ENCODE results near the gene BMS1. TPM values are rescaled to one million over a fixed set of nuclear protein-coding genes. Genes with fewer than 3 reads are reported as not detected.
A peak's percentile ranks its signal among the peaks of the same experiment; 100 is the strongest.

BMS1 gene
- total RNA-seq, 3 donors from 2014 or later (not counting 1 experiment from before 2014, with no cell fraction given), result 10.4 to 12.1 (median 11.9) TPM

DNA sequence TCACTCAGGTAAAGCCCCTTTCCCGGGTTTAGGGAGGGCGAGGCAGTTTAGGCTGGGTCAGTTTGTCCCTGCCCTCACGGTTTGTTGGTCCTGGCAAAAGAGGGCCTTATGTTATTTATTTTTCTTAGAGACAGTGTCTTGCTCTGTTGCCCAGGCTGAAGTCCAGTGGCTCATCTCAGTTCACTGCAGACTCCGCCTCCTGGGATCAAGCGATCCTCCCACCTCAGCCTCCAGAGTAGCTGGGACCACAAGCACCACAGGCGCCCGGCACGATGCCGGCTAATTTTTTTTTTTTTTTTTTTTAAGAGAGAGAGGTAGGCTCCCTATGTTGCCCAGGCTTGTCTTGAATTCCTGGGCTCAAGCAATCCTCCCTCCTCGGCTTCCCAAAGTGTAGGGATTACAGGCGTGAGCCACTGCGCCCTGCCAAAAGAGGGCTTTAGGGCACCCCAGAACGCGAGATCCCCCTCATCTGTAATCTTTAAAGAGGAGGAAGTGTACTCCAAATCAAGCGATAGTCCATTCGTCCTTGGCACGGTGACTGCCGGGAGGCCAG, 626 bp upstream of the BMS1 start:
- ATAC-seq, result no peak
- DNase-seq, result no peak
- H3K4me3 ChIP-seq (ENCODE audit: low read length), result peak overlapping the region; percentile 85
- H3K4me1 ChIP-seq (ENCODE audit: control insufficient read depth, insufficient read depth, low read length), result peaks cover 13% of the 10 kb centered on the region
- Mint-ChIP-seq H3K27me3 (ENCODE audit: low read depth in 2 of 2) (peaks cover 10 to 16% of the 10 kb centered on the region in 2 donors), H3K36me3 (peaks cover 12% of the 10 kb centered on the region), H3K9me3 (no peaks in the 10 kb centered on the region), H3K4me3 (peak overlapping the region; percentile 97), H3K4me1 (peaks cover 12 to 30% of the 10 kb centered on the region in 2 donors), H3K27ac (peak overlapping the region; percentile 93 to 96)
- no peak for TF ChIP-seq CTCF (IDR thresholded peaks at IDR 0.05)
- H3K36me3 ChIP-seq (ENCODE audit: control insufficient read depth, insufficient read depth, low read length), result peaks cover 24% of the 10 kb centered on the region
- H3K27ac ChIP-seq (ENCODE audit: low read length), result peak overlapping the region; percentile 87
- H3K9me3 ChIP-seq (ENCODE audit: control insufficient read depth, insufficient read depth, low read length), result no peaks in the 10 kb centered on the region
- no peaks in the 10 kb centered on the region for H3K27me3 ChIP-seq (ENCODE audit: control insufficient read depth, insufficient read depth, low read length)
- WGBS (ENCODE audit: insufficient coverage), result 42% methylated on average over 14 of the region's 18 CpGs
- intact Hi-C loops (cut with micrococcal nuclease), result loop anchor here (2.0 kb wide), 1 partner anchor 229 kb away; no protein-coding TSS in a partner anchor

DNA sequence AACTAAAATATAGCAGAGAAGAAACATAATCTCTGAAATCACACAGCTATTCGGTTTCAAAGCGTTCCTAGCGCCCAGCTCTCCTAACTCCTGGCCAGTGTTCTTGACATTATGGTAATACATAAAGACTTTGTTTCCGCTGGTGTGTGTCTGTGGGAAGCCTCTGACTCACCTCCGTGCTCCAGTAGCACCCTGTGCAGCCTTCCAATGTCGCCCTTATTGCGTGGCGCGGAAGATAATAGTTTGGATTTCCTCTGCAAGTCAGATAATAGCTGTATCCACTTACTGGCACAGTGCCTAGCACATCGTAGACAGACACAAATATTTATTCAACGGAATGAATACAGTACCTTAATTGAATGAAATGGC, 570 bp downstream of the BMS1 start:
- peaks cover 14% of the 10 kb centered on the region for H3K36me3 Mint-ChIP-seq
- no peaks in the 10 kb centered on the region for H3K9me3 Mint-ChIP-seq
- WGBS (ENCODE audit: insufficient coverage), result 8% methylated on average over 11 of the region's 11 CpGs
- intact Hi-C loops (cut with micrococcal nuclease), result loop anchor here (2.0 kb wide), 1 partner anchor 230 kb away; no protein-coding TSS in a partner anchor
- Histone ChIP-seq H3K4me1 (ENCODE audit: control insufficient read depth, insufficient read depth, low read length) (peaks cover 13% of the 10 kb centered on the region), H3K27ac (ENCODE audit: low read length) (peak overlapping the region; percentile 87), H3K4me3 (ENCODE audit: low read length) (peak overlapping the region; percentile 85), H3K27me3 (ENCODE audit: control insufficient read depth, insufficient read depth, low read length) (no peaks in the 10 kb centered on the region), H3K9me3 (ENCODE audit: control insufficient read depth, insufficient read depth, low read length) (no peaks in the 10 kb centered on the region), H3K36me3 (ENCODE audit: control insufficient read depth, insufficient read depth, low read length) (peaks cover 27% of the 10 kb centered on the region)
- peak overlapping the region; percentile 97 for H3K4me3 Mint-ChIP-seq
- ATAC-seq, result no peak
- H3K27ac Mint-ChIP-seq, result peak overlapping the region; percentile 93 to 96
- DNase-seq, result peak in 1 of 2 donors; percentile 37
- peaks cover 12 to 30% of the 10 kb centered on the region in 2 donors for H3K4me1 Mint-ChIP-seq
- H3K27me3 Mint-ChIP-seq (ENCODE audit: low read depth in 2 of 2), result peaks cover 0 to 10% of the 10 kb centered on the region in 2 donors
- no peak for TF ChIP-seq CTCF (IDR thresholded peaks at IDR 0.05)

- DNase-seq (no peak), ATAC-seq (no peak)
- peaks cover 25% of the 10 kb centered on the region for H3K36me3 Mint-ChIP-seq
- H3K27ac ChIP-seq (ENCODE audit: low read length), result no peak overlapping the region
- no peaks in the 10 kb centered on the region for H3K27me3 ChIP-seq (ENCODE audit: control insufficient read depth, insufficient read depth, low read length)
- no peak for TF ChIP-seq CTCF (IDR thresholded peaks at IDR 0.05)
- peaks cover 13% of the 10 kb centered on the region for H3K4me1 ChIP-seq (ENCODE audit: control insufficient read depth, insufficient read depth, low read length)
- H3K27ac Mint-ChIP-seq, result no peak overlapping the region
- no peaks in the 10 kb centered on the region for H3K9me3 Mint-ChIP-seq
- intact Hi-C loops (cut with micrococcal nuclease), result no loop called here
- peaks cover 39% of the 10 kb centered on the region for H3K36me3 ChIP-seq (ENCODE audit: control insufficient read depth, insufficient read depth, low read length)
- peaks cover 12 to 27% of the 10 kb centered on the region in 2 donors for H3K4me1 Mint-ChIP-seq
- no peak overlapping the region for H3K4me3 ChIP-seq (ENCODE audit: low read length)
- no peaks in the 10 kb centered on the region for H3K27me3 Mint-ChIP-seq (ENCODE audit: low read depth in 2 of 2)
- H3K4me3 Mint-ChIP-seq, result no peak overlapping the region
- 89% methylated on average over 6 of the region's 6 CpGs for WGBS (ENCODE audit: insufficient coverage)
- H3K9me3 ChIP-seq (ENCODE audit: control insufficient read depth, insufficient read depth, low read length), result no peaks in the 10 kb centered on the region
Observed at GRCh38 chr10:42785759-42786158, 3.2 kb downstream of the BMS1 start.

GRCh38 chr10:42790835-42791234, 8.2 kb downstream of the BMS1 start:
- Mint-ChIP-seq H3K27me3 (ENCODE audit: low read depth in 2 of 2) (no peaks in the 10 kb centered on the region), H3K27ac (no peak overlapping the region), H3K9me3 (no peaks in the 10 kb centered on the region), H3K36me3 (peaks cover 55% of the 10 kb centered on the region), H3K4me3 (no peak overlapping the region), H3K4me1 (peaks cover 0 to 16% of the 10 kb centered on the region in 2 donors)
- no peak for TF ChIP-seq CTCF (IDR thresholded peaks at IDR 0.05)
- Histone ChIP-seq H3K4me1 (ENCODE audit: control insufficient read depth, insufficient read depth, low read length) (no peaks in the 10 kb centered on the region), H3K9me3 (ENCODE audit: control insufficient read depth, insufficient read depth, low read length) (no peaks in the 10 kb centered on the region), H3K27ac (ENCODE audit: low read length) (no peak overlapping the region), H3K4me3 (ENCODE audit: low read length) (no peak overlapping the region), H3K27me3 (ENCODE audit: control insufficient read depth, insufficient read depth, low read length) (no peaks in the 10 kb centered on the region), H3K36me3 (ENCODE audit: control insufficient read depth, insufficient read depth, low read length) (peaks cover 63% of the 10 kb centered on the region)
- 93% methylated on average over 2 of the region's 3 CpGs for WGBS (ENCODE audit: insufficient coverage)
- intact Hi-C loops (cut with micrococcal nuclease), result no loop called here
- ATAC-seq, result no peak
- DNase-seq, result no peak

Data from natural killer cell (primary cell).